ENCODE results near the gene CHST8.

Gene CHST8

GRCh38 chr19:33621811-33622504 is at the start of gene CHST8:
CHST8 (plus strand) TSS chr19:33621953; CDS start chr19:33689262, 67,309 bp downstream.
- no peak for TF ChIP-seq CTCF (IDR thresholded peaks at IDR 0.05; ENCODE audit: insufficient read depth, low read depth, low read length, missing control alignments)
- DNase-seq (ENCODE audit: low read depth) = no peak
- no peak within 1 kb of the TSS for H3K4me3 ChIP-seq (ENCODE audit: low read depth, low read length)

- no peak for TF ChIP-seq CTCF (IDR thresholded peaks at IDR 0.05; ENCODE audit: insufficient read depth, low read depth, low read length, missing control alignments)
These were observed 48.8 kb upstream of the CHST8 start for GRCh38 chr19:33572929-33573328.

GRCh38 chr19:33574824-33575223 is 46.9 kb upstream of the CHST8 start:
- TF ChIP-seq CTCF (IDR thresholded peaks at IDR 0.05; ENCODE audit: insufficient read depth, low read depth, low read length, missing control alignments) = no peak
- H3K4me3 ChIP-seq (ENCODE audit: low read depth, low read length) = no peak overlapping the region
- no peak for DNase-seq (ENCODE audit: low read depth)

More at GRCh38 chr19:33572929-33573328, 48.8 kb upstream of the CHST8 start:
- H3K4me3 ChIP-seq (ENCODE audit: low read depth, low read length) = no peak overlapping the region
- no peak for DNase-seq (ENCODE audit: low read depth)

- no peak for TF ChIP-seq CTCF (IDR thresholded peaks at IDR 0.05; ENCODE audit: insufficient read depth, low read depth, low read length, missing control alignments)
These were observed 43.1 kb upstream of the CHST8 start for GRCh38 chr19:33578697-33579096.

GRCh38 chr19:33580026-33580644 is 41.6 kb upstream of the CHST8 start:
- no peak for TF ChIP-seq CTCF (IDR thresholded peaks at IDR 0.05; ENCODE audit: insufficient read depth, low read depth, low read length, missing control alignments)
- DNase-seq (ENCODE audit: low read depth) = no peak

More at GRCh38 chr19:33578697-33579096, 43.1 kb upstream of the CHST8 start:
- no peak for DNase-seq (ENCODE audit: low read depth)
- H3K4me3 ChIP-seq (ENCODE audit: low read depth, low read length) = no peak overlapping the region

GRCh38 chr19:33580645-33581037 is 41.1 kb upstream of the CHST8 start:
- no peak for TF ChIP-seq CTCF (IDR thresholded peaks at IDR 0.05; ENCODE audit: insufficient read depth, low read depth, low read length, missing control alignments)
- H3K4me3 ChIP-seq (ENCODE audit: low read depth, low read length) = no peak overlapping the region
- DNase-seq (ENCODE audit: low read depth) = no peak

More at GRCh38 chr19:33580026-33580644, 41.6 kb upstream of the CHST8 start:
- no peak overlapping the region for H3K4me3 ChIP-seq (ENCODE audit: low read depth, low read length)

All from GM12865 (cell line).